ENCODE results near the gene KPNA6. TPM values are rescaled to one million over a fixed set of nuclear protein-coding genes. Genes with fewer than 3 reads are reported as not detected.
A peak's percentile ranks its signal among the peaks of the same experiment; 100 is the strongest.

KPNA6 gene
- total and polyA plus RNA-seq, 2 of the 13 experiments (the other 11 are each of a cell fraction or from before 2014, with no cell fraction given) = 22.0 to 47.5 TPM

GRCh38 chr1:32072622-32073298 is 35.1 kb upstream of the KPNA6 start, which contains the start of gene TMEM39B (continued):
- TF ChIP-seq PTBP1 (IDR thresholded peaks at IDR 0.05; ENCODE audit: low read depth, low read length, poor library complexity, severe bottlenecking) = no peak
- TF ChIP-seq ZNF652 (CRISPR knock-in tag; IDR thresholded peaks at IDR 0.05; ENCODE audit: borderline replicate concordance, low read depth) = no peak
- peak; percentile 82; the same call in 1 of the 2 replicates for TF ChIP-seq THAP9 (CRISPR knock-in tag; IDR thresholded peaks at IDR 0.05; ENCODE audit: borderline replicate concordance)
- TF ChIP-seq ZNF333 (CRISPR knock-in tag; IDR thresholded peaks at IDR 0.05; ENCODE audit: borderline replicate concordance) = peak; percentile 93; the same call in 1 of the 2 replicates
- peak; percentile 84; the same call in 1 of the 2 replicates for TF ChIP-seq ZNF790 (CRISPR knock-in tag; IDR thresholded peaks at IDR 0.05; ENCODE audit: borderline replicate concordance)
- TF ChIP-seq ELF3 (CRISPR knock-in tag; IDR thresholded peaks at IDR 0.05) = no peak
- TF ChIP-seq ZFP36 (IDR thresholded peaks at IDR 0.05; ENCODE audit: borderline replicate concordance, low read depth, low read length, partially characterized antibody) = no peak
- 0 out of 2 replicates have a peak, but pooled peaks have one; percentile 26 for TF ChIP-seq ZZZ3 (CRISPR knock-in tag; IDR thresholded peaks at IDR 0.05; ENCODE audit: borderline replicate concordance)
- no peak for TF ChIP-seq SUZ12 (IDR thresholded peaks at IDR 0.05; ENCODE audit: low read depth, low read length)
- TF ChIP-seq NCOR1 (IDR thresholded peaks at IDR 0.05; ENCODE audit: borderline replicate concordance, low read length) = no peak; the same call in 1 of the 2 replicates
- peak; percentile 45 for TF ChIP-seq SRSF1 (optimal IDR thresholded peaks at IDR 0.05; ENCODE audit: low read depth, low read length)
- no peak for TF ChIP-seq TOPORS (CRISPR knock-in tag; IDR thresholded peaks at IDR 0.05)
- TF ChIP-seq WIZ (CRISPR knock-in tag; IDR thresholded peaks at IDR 0.05) = 0 out of 2 replicates have a peak, but pooled peaks have one; percentile 52
- peak; percentile 76 for TF ChIP-seq TAF15 (IDR thresholded peaks at IDR 0.05; ENCODE audit: low read depth, low read length, poor library complexity, severe bottlenecking)
- no peak; the same call in 1 of the 2 replicates for TF ChIP-seq ARID2 (CRISPR knock-in tag; IDR thresholded peaks at IDR 0.05; ENCODE audit: borderline replicate concordance)
- TF ChIP-seq CEBPB (IDR thresholded peaks at IDR 0.05; ENCODE audit: borderline replicate concordance, low read depth, low read length) = no peak
- TF ChIP-seq TFDP1 (CRISPR knock-in tag; IDR thresholded peaks at IDR 0.05; ENCODE audit: borderline replicate concordance) = no peak
- no peak for TF ChIP-seq GMEB2 (CRISPR knock-in tag; IDR thresholded peaks at IDR 0.05; ENCODE audit: low read depth)
- TF ChIP-seq THAP11 (CRISPR knock-in tag; IDR thresholded peaks at IDR 0.05) = peak; percentile 79
- no peak for TF ChIP-seq NFIB (CRISPR knock-in tag; IDR thresholded peaks at IDR 0.05; ENCODE audit: borderline replicate concordance)
- peak; percentile 81; the same call in 1 of the 2 replicates for TF ChIP-seq TBX2 (CRISPR knock-in tag; IDR thresholded peaks at IDR 0.05; ENCODE audit: borderline replicate concordance)
- TF ChIP-seq ZNF720 (CRISPR knock-in tag; IDR thresholded peaks at IDR 0.05) = no peak
- no peak for TF ChIP-seq ATAD3A (CRISPR knock-in tag; IDR thresholded peaks at IDR 0.05)
- no peak for TF ChIP-seq ZNF672 (CRISPR knock-in tag; IDR thresholded peaks at IDR 0.05)
